NCI-H748 (cell line): ENCODE measurements around the gene RFTN1.
A peak's percentile ranks its signal among the peaks of the same experiment; 100 is the strongest.

ENCODE experiments used
- DNase-seq: peaks from one replicate; lab custom pipeline; 2025; ENCODE audit not compliant: unreplicated experiment; lab: John Stamatoyannopoulos, UW

The RFTN1 gene, protein sequence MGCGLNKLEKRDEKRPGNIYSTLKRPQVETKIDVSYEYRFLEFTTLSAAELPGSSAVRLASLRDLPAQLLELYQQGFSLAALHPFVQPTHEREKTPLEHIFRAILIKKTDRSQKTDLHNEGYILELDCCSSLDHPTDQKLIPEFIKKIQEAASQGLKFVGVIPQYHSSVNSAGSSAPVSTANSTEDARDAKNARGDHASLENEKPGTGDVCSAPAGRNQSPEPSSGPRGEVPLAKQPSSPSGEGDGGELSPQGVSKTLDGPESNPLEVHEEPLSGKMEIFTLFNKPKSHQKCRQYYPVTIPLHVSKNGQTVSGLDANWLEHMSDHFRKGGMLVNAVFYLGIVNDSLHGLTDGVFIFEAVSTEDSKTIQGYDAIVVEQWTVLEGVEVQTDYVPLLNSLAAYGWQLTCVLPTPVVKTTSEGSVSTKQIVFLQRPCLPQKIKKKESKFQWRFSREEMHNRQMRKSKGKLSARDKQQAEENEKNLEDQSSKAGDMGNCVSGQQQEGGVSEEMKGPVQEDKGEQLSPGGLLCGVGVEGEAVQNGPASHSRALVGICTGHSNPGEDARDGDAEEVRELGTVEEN

DNA sequence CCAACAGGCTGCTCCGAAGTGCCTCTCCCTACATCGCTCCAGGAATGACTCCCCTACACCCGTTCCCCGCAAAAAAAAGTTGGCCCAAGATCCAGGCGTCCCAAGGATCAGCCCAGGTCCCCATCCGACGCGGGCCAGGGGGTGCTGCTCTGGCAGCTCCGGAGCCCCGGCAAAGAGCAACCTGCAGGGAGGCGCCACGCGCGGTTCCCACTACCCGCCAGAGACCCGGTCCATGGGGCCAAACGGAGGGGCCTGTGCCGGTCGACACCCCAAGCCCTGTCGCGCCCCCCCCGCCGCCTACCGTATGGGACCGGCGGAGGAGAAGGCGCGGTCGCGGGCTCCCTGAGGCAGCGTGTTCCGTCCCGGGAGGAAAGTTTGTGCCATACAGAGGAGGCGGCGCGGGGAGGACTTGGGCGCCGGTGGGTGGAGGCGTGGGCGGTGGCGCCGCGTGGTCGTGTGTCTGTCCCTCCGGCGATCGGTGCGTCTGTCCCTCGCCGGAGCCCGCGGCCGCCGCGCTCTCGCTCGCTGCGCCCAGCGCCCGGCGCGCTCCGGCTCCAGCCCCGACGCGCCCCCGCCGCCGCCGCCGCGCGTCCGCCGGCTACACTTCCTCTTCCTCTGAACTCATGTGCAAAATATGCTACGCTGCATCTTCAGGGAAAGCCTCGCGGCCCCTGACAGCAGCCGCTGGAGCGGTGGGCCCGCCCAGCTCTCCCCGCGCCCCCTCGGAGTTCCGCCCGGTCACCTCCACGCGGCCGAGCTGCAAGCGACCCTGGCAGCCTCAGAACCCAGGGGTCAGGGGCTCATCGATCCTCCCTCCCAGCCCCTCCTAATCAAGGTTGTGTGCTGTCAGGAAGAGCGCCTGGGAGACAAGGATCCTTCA is at the start of gene RFTN1:
TSS of gene RFTN1 (minus strand) at position 559 of the 880 bp plus-strand sequence. CDS start 19,830 bp downstream, outside the sequence.
- peak; percentile 37 for DNase-seq

DNA sequence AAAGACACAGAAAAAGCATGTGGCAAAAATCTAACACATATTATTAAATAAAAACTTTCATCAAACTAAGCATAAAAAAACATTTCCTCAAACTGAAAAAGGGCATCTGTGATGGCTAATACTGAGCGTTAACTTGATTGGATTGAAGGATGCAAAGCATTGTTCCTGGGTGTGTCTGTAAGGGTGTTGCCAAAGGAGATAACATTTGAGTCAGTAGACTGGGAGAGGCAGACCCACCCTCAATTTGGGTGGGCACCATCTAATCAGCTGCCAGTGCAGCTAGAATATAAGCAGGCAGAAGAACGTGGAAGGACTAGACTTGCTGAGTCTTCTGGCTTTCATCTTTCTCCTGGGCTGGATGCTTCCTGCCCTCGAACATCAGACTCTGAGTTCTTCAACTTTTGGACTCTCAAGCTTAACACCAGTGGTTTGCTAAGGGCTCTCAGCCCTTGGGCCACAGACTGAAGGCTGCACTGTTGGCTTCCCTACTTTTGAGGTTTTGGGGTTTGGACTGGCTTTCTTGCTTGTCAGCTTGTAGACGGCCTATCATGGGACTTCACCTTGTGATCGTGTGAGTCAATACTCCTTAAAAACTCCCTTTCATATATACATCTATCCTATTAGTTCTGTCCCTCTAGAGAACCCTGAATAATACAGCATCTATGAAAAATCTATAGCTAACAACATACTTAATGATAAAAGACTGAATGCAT is 46.3 kb upstream of the RFTN1 start:
- no peak for DNase-seq

DNA sequence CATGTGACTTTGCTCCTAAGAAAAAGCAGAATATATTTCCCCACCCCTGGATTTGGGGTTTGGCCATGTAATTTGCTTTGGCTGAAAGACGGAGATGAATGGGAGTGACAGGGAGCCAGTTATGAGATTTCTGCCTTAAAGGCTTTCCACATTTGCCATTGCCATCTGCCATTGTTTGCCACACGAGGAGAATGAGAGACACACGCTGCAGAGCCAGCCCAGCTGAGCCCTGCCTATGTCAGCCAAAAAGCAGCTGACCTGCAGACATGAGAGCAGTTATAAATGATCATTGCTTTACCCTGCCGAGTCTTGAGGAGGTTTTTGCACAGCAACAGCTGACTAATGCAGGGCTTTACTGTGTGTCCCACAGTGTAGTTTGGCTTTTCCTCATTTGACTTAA is 40.6 kb upstream of the RFTN1 start:
- DNase-seq, result no peak

DNA sequence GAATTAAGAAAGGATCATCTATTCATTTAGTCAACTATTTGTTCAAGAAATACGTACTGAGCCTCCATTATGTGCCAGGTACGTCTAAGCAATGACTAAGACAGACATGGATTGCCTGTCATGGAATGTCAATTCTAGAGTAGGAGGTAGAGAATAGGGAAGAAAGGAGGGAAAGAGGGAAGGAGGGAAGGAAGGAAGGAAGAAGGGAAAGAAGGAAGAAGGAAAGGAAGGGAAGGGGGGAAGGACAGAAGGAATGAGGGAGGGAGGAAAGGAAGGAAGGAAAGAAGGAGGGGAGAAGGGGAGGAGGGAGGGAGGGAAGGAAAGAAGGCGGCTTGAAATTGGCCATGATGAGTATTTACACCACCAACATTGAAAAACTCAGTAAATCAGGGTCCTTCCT is 39.3 kb upstream of the RFTN1 start:
- no peak for DNase-seq

DNA sequence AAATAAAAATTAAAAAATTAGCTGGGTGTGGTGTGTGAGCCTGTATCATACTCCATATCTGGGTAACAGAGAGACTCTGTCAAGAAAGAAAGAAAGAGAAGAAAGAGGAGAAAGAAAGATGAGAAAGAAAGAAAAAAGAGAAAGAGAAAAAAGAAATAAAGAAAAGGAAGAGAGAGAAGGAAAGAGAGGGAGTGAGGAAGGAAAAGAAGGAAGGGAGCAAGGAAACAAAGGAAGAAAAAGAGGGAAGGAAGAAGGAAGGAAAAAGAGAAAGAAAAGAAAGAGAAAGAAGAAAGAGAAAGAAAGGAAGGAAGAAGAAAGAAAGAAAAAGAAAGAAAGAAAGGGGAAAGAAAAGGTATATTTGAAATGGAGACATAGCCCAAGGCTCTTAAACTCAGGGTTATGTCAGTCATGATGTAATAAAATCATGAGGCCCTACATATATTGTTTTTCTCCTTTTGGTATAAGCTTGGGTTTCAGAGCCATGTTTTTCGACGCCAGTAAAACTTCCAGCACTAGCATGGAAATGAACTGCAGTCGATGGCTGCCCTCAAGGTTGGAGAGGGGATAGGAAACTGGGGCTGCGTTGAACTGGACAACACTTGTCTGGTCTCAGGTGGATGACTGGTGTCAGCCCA is 38.0 kb upstream of the RFTN1 start:
- DNase-seq, result no peak

DNA sequence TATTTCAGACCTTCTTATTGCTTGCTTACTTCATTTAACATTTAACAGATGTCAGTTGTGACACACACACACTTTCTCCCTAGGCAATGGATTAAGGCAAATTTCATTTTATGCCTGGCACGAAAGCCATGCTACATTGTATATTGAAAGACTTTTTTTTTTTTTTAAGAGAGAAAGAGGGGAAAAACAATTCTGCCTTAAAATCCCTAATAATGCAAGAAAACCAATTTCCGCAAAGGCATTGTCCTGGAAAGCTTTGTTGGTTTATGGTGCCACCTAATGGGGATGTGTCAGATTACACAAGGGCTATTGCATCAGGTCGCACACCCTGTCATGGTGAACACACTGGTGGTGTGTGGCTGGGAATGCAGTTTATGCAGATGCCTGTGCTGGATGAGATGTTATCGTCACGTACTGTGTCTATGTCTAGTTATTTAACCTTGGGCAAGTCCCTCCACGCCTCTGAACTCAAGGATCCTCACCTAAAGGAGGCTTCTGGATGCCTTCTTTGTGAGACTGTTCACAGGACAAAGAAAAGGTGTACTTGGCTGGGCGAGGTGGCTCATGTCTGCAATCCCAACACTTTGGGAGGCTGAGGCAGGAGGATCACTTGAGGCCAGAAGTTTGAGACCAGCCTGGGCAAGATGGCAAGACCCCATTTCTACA is 37.3 kb upstream of the RFTN1 start:
- peak; percentile 54 for DNase-seq

DNA sequence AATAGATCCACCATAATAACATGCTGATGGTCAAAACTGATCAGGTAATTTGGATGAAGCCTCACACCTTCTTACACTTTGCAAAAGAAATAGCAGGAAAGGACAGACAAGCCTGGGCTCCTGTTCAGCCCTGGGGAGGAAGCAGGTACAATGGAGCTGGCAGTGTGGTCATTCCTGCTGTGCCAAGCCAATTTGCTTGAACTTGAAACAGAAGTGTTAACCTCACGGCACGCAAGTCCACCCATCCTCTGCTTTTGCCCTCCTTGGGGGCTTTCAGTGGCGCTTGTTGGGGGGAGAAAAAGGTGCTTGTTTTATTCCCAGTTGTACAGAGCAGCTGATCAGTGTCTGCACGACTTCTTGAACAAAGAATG is 36.8 kb upstream of the RFTN1 start:
- DNase-seq, result peak; percentile 35

DNA sequence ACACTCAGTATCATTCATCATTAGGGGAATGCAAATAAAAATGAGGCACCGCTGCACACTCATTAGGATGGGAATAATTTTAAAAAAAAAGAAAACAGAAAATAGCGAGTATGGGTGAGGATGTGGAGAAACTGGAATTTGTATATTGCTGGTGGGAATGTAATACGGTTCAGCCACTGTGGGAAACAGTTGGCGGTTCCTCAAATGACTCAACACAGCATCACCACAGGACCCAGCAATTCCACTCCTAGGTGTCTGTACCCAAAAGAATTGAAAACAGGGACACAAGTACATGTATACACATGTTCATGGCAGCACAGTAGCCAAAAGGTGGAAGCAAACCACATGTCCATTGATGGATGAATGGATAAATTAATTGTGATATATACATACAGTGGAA is 35.2 kb upstream of the RFTN1 start:
- DNase-seq, result no peak

DNA sequence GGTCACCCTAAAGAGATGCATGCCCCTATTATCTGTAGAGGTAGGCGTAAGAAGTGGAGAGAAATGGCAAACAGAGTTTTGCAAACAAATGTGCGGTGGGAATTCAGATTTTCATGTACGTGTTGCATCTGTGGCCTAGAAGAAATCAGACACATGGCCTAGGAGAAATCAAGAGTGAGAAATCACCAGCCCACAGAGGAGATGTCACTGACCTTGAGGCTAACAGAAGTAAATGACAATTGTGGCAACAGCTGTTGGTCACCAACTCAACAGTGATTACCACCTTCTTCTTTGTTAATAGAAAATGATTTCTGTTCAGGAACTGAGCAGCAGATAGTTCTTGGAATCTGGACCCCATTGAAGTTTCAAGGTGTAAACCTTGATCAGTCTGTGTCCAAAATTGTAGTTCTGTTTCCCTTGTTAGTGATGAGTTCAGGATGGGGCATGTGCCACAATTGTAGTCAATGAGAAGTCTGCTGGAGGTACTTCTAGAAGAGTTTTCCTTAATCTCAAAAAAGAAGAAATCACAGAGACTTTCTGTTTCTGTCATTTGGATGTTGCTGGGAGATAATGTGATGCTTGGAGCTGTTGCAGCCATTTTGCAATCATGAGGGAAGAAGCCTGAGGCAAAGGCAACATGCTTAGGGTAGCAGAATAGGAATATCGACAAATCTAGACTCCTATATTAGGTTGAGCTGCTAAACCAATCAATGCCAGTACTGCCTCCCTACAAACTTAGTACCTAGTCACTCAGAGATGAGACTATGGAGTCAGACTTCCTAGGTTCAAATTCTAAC is 34.3 kb upstream of the RFTN1 start:
- no peak for DNase-seq

DNA sequence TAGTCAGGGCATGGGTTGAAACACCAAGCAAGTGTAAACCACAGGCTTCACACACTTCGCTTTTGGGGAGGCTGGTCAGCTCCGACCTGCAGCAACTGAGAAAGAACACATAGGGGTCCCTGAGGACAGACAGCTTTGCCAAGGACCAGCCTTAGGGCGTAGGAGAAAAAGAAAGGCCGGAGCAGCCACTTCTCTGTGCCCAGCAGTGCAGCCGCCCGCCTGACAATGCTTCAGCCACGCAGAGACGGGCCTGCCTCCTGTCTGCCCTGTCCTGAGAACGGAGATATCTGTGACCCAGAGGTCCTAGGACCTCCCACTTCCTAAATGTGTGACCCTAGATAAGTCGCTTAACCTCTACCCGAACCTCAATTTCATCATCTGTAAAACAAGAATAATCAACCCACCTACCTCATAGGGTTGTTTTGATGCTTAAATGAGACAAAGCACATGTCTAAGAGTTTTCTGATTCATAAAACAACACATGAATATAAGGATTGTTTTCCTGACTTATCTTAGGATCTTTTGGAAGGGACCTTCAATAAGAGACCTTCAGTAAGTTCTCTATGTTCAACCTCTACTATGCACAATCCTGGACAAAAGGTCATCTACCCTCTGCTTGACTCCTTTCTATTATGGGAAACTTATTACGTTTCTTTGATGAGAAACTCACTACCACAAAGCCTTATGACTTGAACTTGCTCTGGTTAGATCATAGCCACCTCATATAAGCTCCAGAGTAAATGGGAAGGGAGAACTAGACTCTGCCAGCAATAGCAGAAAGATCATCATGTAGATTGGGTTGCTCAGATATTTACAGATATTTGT is 32.9 kb upstream of the RFTN1 start:
- no peak for DNase-seq

DNA sequence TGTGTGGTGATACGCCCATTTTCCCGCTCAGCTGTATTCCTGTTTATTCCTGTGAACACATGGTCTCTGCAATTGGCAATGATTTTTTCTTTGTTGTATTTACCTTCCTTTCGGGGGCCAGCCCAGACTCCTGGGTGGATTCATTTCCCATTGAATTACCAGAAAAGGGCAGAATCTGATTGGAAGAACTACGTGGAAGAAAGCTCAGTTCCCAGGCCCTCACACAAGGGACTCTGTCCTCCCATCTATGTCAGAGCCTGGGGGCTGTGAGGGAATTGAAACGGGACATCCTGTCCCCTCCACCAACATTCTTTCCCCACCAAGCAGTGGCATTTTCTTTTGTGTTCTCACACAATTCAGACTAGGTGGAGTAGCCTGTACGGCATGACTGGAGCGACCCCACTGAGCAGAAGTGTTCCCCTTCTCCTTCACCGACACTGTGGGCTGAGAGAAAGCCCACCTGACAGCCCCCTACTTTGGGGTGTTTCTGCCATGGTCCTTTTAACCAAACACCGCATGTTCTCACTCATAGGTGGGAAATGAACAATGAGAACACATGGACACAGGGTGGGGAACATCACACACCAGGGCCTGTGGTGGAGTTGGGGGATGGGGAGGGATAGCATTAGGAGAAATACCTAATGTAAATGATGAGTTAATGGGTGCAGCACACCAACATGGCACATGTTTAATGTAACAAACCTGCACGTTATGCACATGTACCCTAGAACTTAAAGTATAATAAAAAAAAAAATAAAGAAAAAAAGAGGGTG is 32.1 kb upstream of the RFTN1 start:
- no peak for DNase-seq

DNA sequence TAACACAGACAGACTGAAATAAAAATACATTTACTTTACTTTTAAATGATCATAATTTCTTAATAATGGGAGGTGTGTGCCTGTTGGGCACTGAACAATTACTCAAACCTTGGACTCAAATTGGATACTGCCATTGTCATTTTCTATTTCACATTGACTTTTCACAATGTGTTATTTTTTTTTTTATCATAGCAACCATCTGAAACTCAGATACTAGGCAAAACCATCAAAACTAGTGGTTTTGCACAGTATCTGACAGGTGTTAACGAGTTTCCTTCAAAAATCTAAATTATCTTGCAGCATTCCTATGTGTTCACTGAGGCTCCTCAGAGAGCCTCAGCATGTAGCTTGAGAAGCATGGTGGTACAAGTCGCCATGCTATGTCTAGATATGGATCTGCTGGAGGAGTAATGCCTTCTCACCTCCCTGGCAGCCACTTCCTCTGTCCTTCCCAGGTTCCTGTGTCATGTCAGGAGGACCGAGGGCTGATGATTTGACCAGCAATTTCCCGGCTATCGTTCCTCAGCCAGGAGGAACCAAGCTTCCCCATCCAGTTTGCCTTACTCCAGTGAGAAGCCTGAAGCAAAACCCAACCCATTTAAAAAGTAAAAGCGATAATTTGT is 29.9 kb upstream of the RFTN1 start:
- no peak for DNase-seq

DNA sequence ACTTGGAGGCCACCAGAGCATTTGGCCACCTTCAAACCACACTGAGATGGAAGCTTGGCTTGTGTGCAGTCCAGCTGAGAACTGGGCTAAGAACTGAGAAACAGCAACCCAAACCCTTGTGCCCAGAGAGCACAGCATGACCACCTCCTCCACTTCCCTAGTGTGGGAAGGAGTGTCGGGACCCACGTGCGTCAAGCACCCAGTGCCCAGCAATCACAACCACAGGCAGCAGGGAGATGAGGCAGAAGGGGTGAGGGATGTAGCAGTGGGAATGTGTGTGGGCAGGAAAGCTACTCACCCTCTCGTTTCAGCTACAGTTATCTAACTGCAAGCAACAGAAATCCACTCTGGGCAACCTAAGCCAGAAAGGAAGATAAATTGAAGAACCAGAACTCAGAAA is 25.0 kb upstream of the RFTN1 start:
- DNase-seq, result no peak

DNA sequence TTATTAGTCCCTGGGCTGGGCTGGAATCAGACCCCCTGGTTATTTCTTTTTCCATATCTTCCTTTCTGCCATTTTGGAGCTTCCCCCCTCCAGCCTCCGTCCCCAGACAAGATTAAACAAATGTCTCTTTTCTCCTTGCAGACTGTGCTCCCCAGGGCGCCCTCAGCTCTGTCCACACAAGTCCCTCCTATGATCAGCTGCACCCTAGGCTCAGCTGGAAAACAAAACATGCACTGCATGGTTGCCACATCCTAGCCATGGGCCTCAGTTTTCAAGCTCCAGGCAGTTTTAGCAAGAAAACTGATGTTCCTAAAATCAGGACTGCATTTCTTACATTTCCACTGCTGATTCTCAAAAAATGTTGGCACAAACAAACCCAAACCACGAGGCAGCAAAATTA is 23.5 kb upstream of the RFTN1 start:
- DNase-seq, result no peak

DNA sequence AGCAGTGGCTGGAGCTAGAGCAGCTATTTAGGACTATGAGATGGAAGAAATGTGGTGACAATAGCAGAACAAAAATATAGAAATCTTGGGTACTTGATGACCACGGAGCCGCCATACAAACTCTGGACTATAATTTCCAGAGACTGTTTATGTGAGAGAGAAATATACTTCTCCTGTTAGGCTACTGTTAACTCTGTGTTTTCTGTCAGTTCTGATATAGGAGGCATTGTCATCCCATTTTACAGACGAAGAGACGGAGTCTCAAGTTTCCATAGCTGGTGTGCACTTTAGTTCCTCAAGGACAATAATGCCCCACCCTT is 22.8 kb upstream of the RFTN1 start:
- no peak for DNase-seq

DNA sequence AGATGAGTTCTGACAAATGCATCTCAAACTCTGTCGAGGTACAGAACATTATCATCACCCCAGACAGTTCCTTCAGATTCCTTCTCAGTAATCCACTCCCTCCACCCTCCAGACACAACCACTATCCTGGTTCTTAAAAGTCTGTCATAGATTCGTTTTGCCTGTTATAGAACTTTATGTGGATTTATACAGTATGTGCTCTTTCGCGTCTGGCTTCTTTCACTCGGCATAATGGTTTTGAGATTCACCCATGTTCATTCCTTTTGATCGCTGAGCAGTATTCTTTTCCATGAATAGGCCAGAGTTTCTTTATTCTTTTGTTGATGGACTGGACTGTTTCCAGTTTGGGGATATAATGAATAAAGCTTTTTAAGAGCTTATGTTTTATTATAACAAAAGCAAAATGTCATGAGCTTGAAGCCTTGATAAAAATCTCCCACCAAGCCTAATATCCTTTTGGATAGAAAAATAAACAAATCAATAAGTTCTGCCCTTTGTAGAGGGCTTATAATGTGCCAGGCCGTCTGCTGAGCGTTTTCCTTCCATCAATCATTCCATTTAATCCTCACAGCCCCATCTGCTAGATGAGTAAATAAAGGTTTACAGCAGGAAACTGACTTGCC is 21.3 kb upstream of the RFTN1 start:
- peak; percentile 43 for DNase-seq

DNA sequence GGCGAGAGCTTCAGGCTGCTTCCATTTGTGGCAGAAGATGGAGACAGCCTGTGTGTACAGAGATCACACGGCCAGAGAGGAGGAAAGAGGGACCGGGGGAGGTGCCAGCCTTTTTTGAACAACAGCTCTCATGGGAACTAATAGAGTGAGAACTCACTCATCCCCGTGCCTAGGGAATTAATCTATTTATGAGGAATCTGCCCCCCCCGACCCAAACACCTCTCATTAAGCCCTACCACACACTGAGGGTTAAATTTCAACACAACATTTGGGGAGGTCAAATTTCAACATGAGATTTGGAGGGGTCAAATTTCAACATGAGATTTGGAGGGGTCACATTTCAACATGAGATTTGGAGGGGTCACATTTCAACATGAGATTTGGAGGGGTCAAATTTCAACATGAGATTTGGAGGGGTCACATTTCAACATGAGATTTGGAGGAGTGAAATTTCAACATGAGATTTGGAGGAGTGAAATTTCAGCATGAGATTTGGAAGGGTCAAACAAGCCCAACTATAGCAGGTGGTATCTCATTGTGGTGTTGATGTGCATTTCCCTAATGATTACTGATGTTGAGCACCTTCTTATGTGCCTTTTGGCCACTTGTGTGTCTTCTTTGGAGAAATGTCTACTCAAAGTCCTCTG is 20.6 kb upstream of the RFTN1 start:
- peak; percentile 31 for DNase-seq
